Ishikawa (cell line): ENCODE results near the gene GALNT6.

Experiments
- NFIC ChIP-seq: IDR thresholded peaks from 2 replicates; pipeline ENCODE4 v1.6.1; 2012
- TCF12 ChIP-seq: IDR thresholded peaks from 2 replicates; pipeline ENCODE4 v1.6.1; 2012; ENCODE audit warnings: low read depth

- TF ChIP-seq TCF12 (no peak), NFIC (no peak)
These were observed 9.8 kb upstream of the GALNT6 start for GRCh38 chr12:51401020-51401419.
